ENCODE data around the gene ADGRV1. TPM values are rescaled to one million over a fixed set of nuclear protein-coding genes. Genes with fewer than 3 reads are reported as not detected.

Gene ADGRV1
- polyA plus RNA-seq, 1 of the 3 experiments (the other 2 are of a cell fraction) = 0.23 TPM

- H3K36me3 ChIP-seq (replicated peaks in 1 of 2; ENCODE audit: control insufficient read depth in 1 of 2, insufficient read depth in 2 of 2, low read length in 1 of 2) = no peaks in the 10 kb centered on the region
- no peaks in the 10 kb centered on the region for H3K79me2 ChIP-seq (ENCODE audit: insufficient read depth)
- no peak overlapping the region for H3K4me2 ChIP-seq
- no peaks in the 10 kb centered on the region for H3K9me2 ChIP-seq
- TF ChIP-seq MEF2A (IDR thresholded peaks at IDR 0.05; ENCODE audit: borderline replicate concordance, low read depth) (no peak), FOXJ3 (CRISPR knock-in tag; IDR thresholded peaks at IDR 0.05) (no peak), RFX5 (IDR thresholded peaks at IDR 0.05; ENCODE audit: low read length) (no peak), PBX3 (IDR thresholded peaks at IDR 0.05) (no peak), YY1 (IDR thresholded peaks at IDR 0.05; ENCODE audit: low read depth) (no peak), USF1 (IDR thresholded peaks at IDR 0.05; ENCODE audit: borderline replicate concordance, low read depth) (no peak), POLR2AphosphoS5 (IDR thresholded peaks at IDR 0.05; ENCODE audit: low read depth, low read length) (no peak), EZH2phosphoT487 (IDR thresholded peaks at IDR 0.05; ENCODE audit: borderline replicate concordance, low read depth) (no peak), MXI1 (IDR thresholded peaks at IDR 0.05; ENCODE audit: low read depth, low read length) (no peak), USF2 (IDR thresholded peaks at IDR 0.05; ENCODE audit: borderline replicate concordance, low read depth, low read length) (no peak), FOXM1 (IDR thresholded peaks at IDR 0.05; ENCODE audit: low read depth) (no peak), CTCF (IDR thresholded peaks at IDR 0.05) (no peak), SMC3 (IDR thresholded peaks at IDR 0.05; ENCODE audit: low read depth, low read length) (no peak), GABPA (IDR thresholded peaks at IDR 0.05; ENCODE audit: low read depth) (no peak), NFIC (IDR thresholded peaks at IDR 0.05; ENCODE audit: borderline replicate concordance) (no peak), ZBTB33 (IDR thresholded peaks at IDR 0.05; ENCODE audit: borderline replicate concordance, low read depth) (no peak), TAF1 (IDR thresholded peaks at IDR 0.05; ENCODE audit: borderline replicate concordance, low read depth, low read length) (no peak), NRF1 (IDR thresholded peaks at IDR 0.05; ENCODE audit: low read depth, low read length) (no peak), TCF12 (IDR thresholded peaks at IDR 0.05) (no peak)
- no peak overlapping the region for H3K27ac ChIP-seq (ENCODE audit: low read depth in 2 of 2, low read length in 1 of 2)
- H4K20me1 ChIP-seq (ENCODE audit: insufficient read depth) = no peaks in the 10 kb centered on the region
- no peaks in the 10 kb centered on the region for H3K27me3 ChIP-seq (ENCODE audit: insufficient read depth)
- 34% methylated on average over 3 of the region's 3 CpGs for WGBS (ENCODE audit: low lambda C conversion rate)
- no peak for DNase-seq
- no peak overlapping the region for H3K4me3 ChIP-seq (ENCODE audit: low read depth in 2 of 2, low read length in 1 of 2)
- ChIA-PET POLR2A (no interaction called here), CTCF (interaction anchor here (1.0 kb wide), 1 partner anchor 11 kb away, joined by 4 read pairs; no protein-coding TSS in a partner anchor)
- no peak overlapping the region for H2AFZ ChIP-seq (ENCODE audit: low read depth)
- no peaks in the 10 kb centered on the region for H3K4me1 ChIP-seq (ENCODE audit: control insufficient read depth in 1 of 2, insufficient read depth in 2 of 2, low read depth in 1 of 2, low read length in 1 of 2)
- no peaks in the 10 kb centered on the region for H3F3A ChIP-seq (replicated peaks; ENCODE audit: insufficient read depth)
- H3K9me3 ChIP-seq = no peaks in the 10 kb centered on the region
- H3K9ac ChIP-seq = no peak overlapping the region
Measured at GRCh38 chr5:90615355-90615754, 56.8 kb downstream of the ADGRV1 start.

Measured in SK-N-SH (cell line).